Stimulated activated naive CD4-positive, alpha-beta T cell treated with Interleukin-2 at 50 U/mL for 16 hours (primary cell): ENCODE results near the gene ITPKA.

Experiments
- DNase-seq: peaks from one replicate; lab custom pipeline; 2025; lab: John Stamatoyannopoulos, UW

Gene ITPKA

DNA sequence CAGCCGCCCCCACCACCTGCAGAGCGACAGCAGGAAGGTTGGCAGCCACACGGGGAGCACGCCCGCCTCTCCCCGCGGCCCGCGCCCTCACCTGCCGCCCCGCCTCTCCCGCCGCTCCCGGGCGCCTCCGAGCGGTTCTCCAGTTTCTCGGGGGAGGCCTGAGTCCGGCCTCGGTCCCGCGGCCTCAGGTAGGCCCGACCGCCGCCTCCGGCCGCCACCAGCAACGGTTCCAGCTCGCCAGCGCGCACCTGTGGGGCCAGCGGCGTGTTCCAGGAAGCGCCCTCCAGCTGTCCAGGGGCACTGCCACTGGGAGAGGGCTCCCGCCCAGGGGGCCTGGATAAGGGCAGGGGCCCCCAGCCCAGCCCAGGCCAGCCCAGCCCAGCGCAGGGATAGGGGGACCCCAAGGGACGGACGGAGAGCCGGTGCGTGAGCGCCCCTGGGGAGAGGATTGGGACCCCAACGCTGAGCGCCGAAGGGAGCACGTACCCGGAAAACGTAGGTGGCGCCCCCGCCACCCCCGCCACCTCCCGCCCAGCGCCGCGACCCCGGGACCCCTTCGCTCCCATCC, 17.7 kb downstream of the ITPKA start:
- no peak for DNase-seq

DNA sequence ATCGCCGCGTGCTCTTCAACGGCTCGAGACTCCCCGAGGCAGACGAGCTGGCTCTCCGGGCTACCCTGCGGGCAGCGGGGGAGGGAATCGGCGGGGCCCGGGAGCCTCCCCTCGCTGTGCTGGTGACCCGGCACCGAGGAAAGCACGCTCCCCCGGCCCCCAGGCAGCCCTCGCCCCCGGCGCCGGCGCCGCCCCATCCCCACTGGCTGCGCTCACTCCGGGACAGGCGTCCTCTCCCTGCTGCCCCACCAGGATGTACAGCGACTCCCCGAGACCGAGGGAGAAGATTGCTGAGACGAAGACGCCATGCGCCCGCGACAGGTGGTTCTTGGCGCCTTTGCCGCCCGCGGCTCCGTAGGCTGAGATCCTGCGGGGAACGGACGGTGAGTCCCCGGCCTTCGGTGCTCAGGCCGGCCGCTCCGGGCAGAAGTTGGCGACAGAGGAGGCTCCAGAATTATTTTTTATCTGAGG, 18.3 kb downstream of the ITPKA start:
- DNase-seq: no peak

- DNase-seq: no peak
These were observed 18.9 kb downstream of the ITPKA start for GRCh38 chr15:41512512-41512939.

DNA sequence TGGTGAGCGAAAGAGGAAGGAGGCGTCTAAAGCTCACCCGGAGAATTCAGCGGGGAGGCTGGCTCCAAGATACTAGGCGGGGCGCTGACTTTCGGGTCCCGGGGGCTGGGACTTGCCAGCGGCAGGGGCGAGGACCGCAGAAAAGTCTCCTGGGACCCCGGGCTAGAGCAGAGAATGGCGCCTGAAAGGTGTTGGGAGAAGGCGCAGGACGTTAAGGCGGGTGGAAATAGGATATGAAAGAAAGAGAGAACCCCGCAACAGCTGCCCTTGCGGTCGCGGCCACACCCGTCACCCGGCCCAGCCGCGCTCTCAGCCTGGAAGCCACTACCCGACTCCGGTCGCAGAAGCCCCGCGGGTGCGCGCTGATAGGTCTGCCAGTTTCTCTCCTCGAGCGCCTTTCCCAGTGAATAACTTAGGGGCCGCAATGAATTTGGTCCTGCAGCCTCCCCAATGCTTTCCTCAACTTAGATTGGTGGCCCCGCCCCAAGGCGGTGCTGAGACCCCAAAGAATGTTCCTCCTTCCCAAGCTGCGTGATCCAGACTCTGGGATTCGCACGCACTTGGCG, 19.3 kb downstream of the ITPKA start:
- peak; percentile 22 for DNase-seq

GRCh38 chr15:41513506-41514227, 20.0 kb downstream of the ITPKA start, which contains the start of gene LTK:
TSS of gene LTK (minus strand) at chr15:41513827. CDS start at chr15:41513709, 118 bp downstream.
- peak; percentile 16 for DNase-seq

- DNase-seq: no peak
These were observed 24.3 kb downstream of the ITPKA start for GRCh38 chr15:41517895-41518449.

- no peak for DNase-seq
These were observed 27.0 kb downstream of the ITPKA start for GRCh38 chr15:41520636-41521035.

- DNase-seq: no peak
These were observed 27.9 kb downstream of the ITPKA start for GRCh38 chr15:41521614-41522013.

DNA sequence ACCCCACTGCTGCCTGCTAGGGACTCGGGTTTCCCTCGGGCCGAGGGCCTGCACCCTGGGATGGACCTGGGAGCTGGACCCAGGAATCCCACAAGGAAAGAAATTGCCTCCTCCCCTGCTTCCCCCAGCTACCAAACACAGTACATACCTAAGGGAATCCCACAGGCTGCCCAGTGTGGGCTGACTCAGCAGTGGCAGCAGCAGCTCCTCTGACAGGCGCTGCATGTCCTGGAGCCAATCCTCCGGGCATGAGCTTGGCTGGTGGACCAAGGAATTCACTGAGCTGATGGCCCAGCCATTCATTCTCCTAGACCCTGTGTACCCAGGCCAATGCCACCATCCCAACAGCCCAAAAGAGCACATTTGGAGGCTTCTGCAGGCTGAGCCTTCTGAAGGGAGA, 29.4 kb downstream of the ITPKA start:
- no peak for DNase-seq

DNA sequence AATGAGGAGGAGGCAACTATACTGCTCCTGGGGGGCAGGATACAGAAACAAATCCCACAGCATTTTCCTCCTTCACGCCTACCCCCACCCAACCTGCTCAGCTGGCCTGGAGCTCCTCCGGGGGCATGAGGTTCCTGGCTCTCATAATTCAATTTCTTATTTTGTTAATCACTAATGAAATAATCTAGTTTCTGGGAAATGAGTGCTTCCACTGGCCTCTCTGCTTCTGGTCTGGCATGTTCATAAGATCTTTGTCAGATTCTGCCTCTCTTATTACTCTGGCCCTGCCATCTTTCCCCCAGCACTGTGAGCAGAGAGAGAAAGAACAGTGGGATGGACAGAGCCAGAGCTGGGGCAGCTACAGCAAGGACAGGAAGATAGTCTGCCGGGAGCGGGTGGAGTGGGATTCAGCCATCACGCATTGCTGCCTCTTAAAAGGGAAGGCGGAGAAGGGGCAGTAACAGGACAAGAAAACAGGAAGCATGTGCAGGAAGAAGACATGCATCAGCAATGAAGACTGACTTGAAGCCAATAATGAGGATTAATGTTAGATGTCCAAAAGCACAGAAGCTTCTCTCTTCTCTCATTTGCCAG, 36.8 kb downstream of the ITPKA start:
- DNase-seq: no peak

DNA sequence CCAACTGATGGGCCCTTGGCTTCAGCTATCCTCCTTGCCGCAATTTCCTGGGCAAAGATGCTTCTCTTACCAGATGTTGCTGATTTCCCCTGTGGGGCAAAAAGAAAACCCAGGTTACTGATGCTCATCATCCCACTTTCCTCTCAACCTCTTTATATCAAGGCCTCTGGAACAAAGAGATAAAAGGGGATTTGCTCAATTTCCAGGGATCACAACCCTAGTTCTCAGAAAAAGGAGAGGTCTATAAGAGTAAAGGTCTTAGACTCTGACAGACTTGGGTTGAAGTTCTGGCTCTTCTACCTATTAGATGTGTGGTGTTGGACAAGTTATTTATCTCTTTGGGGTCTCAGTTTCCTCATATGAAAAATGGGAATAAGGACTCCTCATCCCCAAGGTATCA, 41.9 kb downstream of the ITPKA start:
- no peak for DNase-seq

DNA sequence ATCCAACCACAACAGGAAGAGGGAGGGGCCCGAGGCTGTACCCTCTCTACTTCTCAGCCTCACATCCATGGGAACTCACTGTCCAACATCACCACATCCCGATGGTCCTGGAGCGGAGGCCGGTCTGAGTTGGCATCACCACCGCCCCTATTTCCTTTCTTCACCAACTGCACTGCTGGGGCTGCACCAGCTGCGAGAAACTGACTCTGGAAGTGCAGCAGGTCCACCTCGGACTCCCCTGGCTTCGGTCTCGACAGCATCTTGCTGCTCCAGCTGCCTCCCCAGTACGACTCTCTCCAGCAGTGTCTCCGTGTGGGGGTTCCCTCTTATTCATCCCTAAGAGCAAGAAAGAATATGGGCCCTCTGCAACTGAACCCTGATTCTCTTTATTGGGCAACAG, 43.2 kb downstream of the ITPKA start:
- DNase-seq: no peak

DNA sequence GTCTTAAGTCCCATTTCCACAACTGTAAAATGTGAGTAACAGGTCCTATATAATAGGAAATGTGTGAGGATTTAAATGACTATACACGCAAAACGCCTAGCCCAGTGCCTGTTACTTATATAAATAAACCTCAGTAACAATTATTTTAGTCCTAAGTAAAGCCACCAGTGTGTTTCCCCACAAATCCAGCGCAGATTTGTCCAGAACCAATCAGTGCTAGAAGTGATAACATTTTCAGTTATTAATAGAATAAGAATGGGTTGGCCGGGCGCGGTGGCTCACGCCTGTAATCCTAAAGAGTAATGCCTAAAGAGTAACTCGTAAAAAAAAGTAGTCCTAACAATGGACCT, 49.8 kb downstream of the ITPKA start:
- no peak for DNase-seq

DNA sequence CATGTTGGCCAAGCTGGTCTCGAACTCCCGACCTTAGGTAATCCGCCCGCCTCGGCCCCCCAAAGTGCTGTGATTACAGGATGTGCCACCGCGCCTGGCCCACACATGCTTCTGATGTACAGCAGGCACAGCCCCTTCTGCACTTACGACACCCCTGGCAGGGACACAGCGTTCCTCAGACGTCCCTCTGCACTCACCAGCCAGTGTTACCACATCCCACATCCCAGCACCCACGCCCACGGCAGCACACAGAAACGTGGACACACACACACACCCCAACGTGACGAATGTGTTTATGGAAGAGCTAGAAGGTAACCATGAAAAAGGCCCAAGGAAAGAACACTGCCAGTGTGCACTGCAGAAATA, 51.0 kb downstream of the ITPKA start:
- DNase-seq: no peak

- DNase-seq: no peak
These were observed 51.5 kb downstream of the ITPKA start for GRCh38 chr15:41545218-41545617.

DNA sequence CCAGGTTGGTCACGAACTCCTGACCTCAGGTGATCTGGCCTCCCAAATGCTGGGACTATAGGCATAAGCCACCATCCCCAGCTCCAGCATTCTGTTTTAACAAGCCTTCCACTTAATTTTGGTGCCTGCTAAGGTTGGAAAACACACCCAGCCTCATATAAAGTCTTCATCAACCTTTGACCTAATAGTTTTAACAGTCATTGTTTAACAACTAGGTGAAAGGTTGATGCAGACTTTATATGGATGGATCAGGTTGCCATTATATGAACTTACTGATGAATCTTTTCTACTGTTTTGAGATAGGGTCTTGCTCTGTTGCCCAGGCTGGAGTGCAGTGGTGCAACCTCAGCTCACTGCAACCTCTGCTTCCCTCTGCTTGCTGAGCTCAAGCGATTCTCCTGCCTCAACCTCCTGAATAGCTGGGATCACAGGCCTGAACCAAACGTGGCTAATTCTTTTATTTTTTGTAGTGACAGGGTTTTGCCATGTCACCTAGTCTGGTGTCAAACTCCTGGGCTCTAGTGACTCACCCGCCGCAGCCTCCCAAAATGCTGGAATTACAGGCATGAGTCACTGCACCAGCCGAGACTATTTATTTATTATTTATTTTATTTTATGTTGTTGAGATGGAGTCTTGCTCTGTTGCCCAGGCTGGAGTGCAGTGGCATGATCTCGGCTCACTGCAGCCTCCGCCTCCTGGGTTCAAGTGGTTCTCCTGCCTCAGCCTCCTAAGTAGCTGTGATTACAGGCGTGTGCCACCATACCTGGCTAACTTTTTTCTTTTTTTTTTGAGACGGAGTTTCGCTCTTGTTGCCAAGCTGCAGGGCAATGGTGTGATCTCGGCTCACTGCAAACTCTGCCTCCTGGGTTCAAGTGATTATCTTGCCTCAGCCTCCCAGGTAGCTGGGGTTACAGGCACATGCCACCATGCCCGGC, 53.4 kb downstream of the ITPKA start:
- DNase-seq: no peak

GRCh38 chr15:41550066-41550775, 56.5 kb downstream of the ITPKA start:
- DNase-seq: no peak
